ENCODE data around the gene POLD1. TPM values are rescaled to one million over a fixed set of nuclear protein-coding genes. Genes with fewer than 3 reads are reported as not detected.
A peak's percentile ranks its signal among the peaks of the same experiment; 100 is the strongest.

The POLD1 gene
- total and polyA plus RNA-seq, 2 donors (not counting 3 experiments of a cell fraction or from before 2014, with no cell fraction given), result 40.9 to 63.9 TPM

GRCh38 chr19:50387176-50387867, 3.2 kb downstream of the POLD1 start:
- CTCF ChIA-PET, result interaction anchor here (1.0 to 1.3 kb wide), 3 partner anchors 19 to 30 kb away, joined by 3 to 8 read pairs (median 4); no protein-coding TSS in a partner anchor
- FAIRE-seq (peak; percentile 79), DNase-seq (ENCODE audit: low read depth, low spot score) (peak; percentile 15)
- H3K9ac ChIP-seq (replicated peaks; ENCODE audit: extremely low read depth, insufficient read depth, low read length), result no peak overlapping the region
- no peaks in the 10 kb centered on the region for H3K9me3 ChIP-seq (replicated peaks; ENCODE audit: control insufficient read depth, insufficient read depth, low read length)
- no peak overlapping the region for H3K27ac ChIP-seq (ENCODE audit: insufficient read depth, low read depth, low read length)
- TF ChIP-seq JUN (IDR thresholded peaks at IDR 0.05; ENCODE audit: borderline replicate concordance, insufficient read depth, insufficient read length, low read depth), result peak; percentile 5
- TF ChIP-seq POLR2AphosphoS5 (IDR thresholded peaks at IDR 0.05; ENCODE audit: insufficient read depth, low read depth, low read length), result no peak
- no peak for TF ChIP-seq POLR2A (IDR thresholded peaks at IDR 0.05; ENCODE audit: low read depth, low read length)
- no peak for TF ChIP-seq EZH2 (IDR thresholded peaks at IDR 0.05; ENCODE audit: borderline replicate concordance, low read depth, low read length, severe bottlenecking)
- TF ChIP-seq MAX (IDR thresholded peaks at IDR 0.05; ENCODE audit: insufficient read depth, insufficient read length), result peak; percentile 59
- TF ChIP-seq GATA2 (IDR thresholded peaks at IDR 0.05; ENCODE audit: insufficient read depth, insufficient read length, low read depth, low read length), result no peak
- peak; percentile 55 for TF ChIP-seq MYC (IDR thresholded peaks at IDR 0.05; ENCODE audit: low read depth, low read length)
- no peak for TF ChIP-seq CTCF (IDR thresholded peaks at IDR 0.05; ENCODE audit: extremely low read depth in 1 of 2, insufficient read depth in 1 of 2, low read depth in 1 of 2, low read length in 2 of 2)
- TF ChIP-seq FOS (IDR thresholded peaks at IDR 0.05; ENCODE audit: borderline replicate concordance, insufficient read depth, low read length), result no peak
- intact Hi-C loops (cut with micrococcal nuclease), result no loop called here
- H3K4me1 ChIP-seq (ENCODE audit: control insufficient read depth, extremely low read depth, insufficient read depth, low read length), result peaks cover 16% of the 10 kb centered on the region
- no peak overlapping the region for H3K4me2 ChIP-seq (ENCODE audit: insufficient read depth, low read length)
- no peak overlapping the region for H3K4me3 ChIP-seq (replicated peaks in 1 of 3; ENCODE audit: insufficient read depth in 1 of 3, low read depth in 1 of 3, low read length in 3 of 3)
- no TSS peak for BruUV-seq (replicated peaks)
- no peaks in the 10 kb centered on the region for H3K9me1 ChIP-seq (replicated peaks; ENCODE audit: control insufficient read depth, extremely low read depth, insufficient read depth, low read length)
- H3K27me3 ChIP-seq (ENCODE audit: control insufficient read depth in 2 of 2, insufficient read depth in 2 of 2, low read length in 2 of 2), result no peaks in the 10 kb centered on the region
- no peaks in the 10 kb centered on the region for H4K20me1 ChIP-seq (replicated peaks; ENCODE audit: control insufficient read depth, extremely low read depth, insufficient read depth, low read length)
- peak overlapping the region; percentile 9 for H2AFZ ChIP-seq (ENCODE audit: low read depth, low read length)
- H3K36me3 ChIP-seq (ENCODE audit: control insufficient read depth in 2 of 2, extremely low read depth in 1 of 2, insufficient read depth in 2 of 2, low read length in 2 of 2), result peaks cover 0 to 3% of the 10 kb centered on the region in 2 experiments
- peaks cover 30% of the 10 kb centered on the region for H3K79me2 ChIP-seq (ENCODE audit: control insufficient read depth, insufficient read depth, low read length)
- dilution Hi-C loops (cut with MboI; ENCODE audit: extremely low pct_ligation_motif_present, low sequenced_read_pairs), result no loop called here
- POLR2A ChIA-PET, result interaction anchor here (0.6 kb wide), 1 partner anchor 496 kb away, joined by 6 read pairs; no protein-coding TSS in a partner anchor
